ENCODE measurements around the gene RAD54L.
"Not testable (repeated sequence)": the region's sequence is repeated elsewhere in the genome, so short reads cannot be mapped to it uniquely, and the experiment has no call there.

The RAD54L gene

DNA sequence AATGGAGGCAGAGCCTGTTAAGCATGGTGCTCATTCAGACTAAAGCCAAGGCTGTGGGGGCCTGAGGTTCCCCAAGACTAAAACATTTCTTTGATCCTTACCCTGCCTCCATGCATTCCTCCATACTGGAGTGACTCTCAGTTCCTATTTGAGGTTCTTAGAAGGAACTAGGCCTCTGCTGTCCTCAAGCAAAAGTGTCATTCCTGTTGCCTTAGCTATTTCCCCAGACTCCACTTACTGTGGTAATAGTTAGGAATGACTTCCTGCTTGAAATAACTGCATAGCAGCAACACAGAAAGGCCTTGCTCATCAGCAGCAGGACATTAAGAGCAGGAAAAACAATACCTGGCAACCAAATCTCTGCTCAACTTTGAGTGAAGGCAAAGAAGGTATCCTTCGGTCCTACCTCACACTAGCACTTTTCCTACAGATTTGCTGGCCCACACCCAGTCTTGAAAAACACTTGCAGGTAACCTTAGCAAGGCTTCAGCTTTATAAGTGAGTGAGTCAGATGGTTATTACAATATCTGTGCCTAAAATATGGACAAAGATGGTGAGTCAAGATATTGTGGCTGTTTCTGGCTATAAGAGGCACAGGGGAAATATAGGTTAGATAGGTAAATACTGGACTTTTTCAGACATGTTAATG is 41.0 kb downstream of the RAD54L start:
- no peak for DNase-seq

DNA sequence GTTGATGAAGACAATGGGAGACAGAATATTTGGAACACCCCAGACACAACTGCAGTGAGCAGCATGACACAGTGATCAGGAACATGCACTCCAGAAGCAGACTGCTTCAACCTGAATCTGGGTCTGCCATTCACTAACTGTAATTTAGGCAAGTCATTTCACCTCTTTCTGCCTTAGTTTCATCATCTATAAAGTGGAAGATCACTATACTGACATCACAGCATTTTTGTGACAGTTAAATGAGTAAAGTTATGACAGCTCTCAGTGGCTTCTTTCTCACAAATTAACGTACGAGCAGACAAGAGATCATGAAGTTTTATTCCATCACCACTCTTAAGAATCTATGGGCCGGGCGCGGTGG is 41.6 kb downstream of the RAD54L start:
- no peak for DNase-seq

- no peak for DNase-seq
These were observed 42.4 kb downstream of the RAD54L start for GRCh38 chr1:46289976-46290375.

GRCh38 chr1:46295306-46295705 is 47.7 kb downstream of the RAD54L start:
- no peak for DNase-seq

DNA sequence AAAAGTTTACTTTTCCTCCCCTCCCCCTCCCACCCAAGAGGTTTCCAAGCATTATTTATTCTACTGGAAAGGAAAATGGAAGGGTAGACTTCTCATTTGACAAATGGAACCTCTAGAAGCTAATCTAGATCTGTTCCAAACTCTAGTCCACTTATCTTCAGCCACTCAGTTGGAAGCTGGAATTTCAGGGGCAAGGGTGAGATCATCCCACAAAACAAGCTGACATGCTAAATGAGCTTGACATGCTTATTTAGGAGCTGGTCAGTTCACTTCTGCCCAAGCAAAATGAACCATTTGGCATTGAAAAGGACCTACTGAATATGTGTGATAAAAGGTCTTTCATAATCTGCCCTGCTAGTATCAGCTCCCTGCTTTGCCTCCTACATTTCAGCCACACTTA is 50.8 kb downstream of the RAD54L start:
- peak; percentile 55 for DNase-seq

- DNase-seq, result no peak
These were observed 53.3 kb downstream of the RAD54L start for GRCh38 chr1:46300673-46301405.

DNA sequence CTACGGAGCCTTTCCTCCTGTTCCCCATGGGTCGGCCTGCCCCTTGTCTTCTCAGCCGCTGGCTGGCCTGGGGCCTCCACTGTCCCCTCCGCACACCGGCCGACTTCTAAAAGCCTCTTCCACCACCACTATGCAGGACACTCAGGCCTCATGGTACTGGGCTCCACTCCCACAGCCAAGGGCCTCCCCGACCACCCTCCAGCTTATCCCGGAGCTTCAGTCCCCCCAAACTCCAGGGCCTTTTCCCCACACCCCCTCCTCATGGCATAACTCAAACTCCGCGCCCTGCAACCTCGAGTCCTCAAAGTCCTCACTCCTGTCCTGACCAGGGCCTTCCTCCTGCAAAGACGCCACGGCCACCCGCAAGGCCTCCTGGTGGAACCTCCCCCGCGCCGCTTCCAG is 53.8 kb downstream of the RAD54L start:
- peak; percentile 58 for DNase-seq

GRCh38 chr1:46301808-46302640 is 54.5 kb downstream of the RAD54L start:
- peak; percentile 75 for DNase-seq

GRCh38 chr1:46302641-46303037 is 55.1 kb downstream of the RAD54L start:
- DNase-seq, result peak; percentile 64

- peak; percentile 98 for DNase-seq
These were observed 55.7 kb downstream of the RAD54L start, which contains the start of the genes LRRC41 and UQCRH for GRCh38 chr1:46303038-46303871. LRRC41 (minus strand) TSS chr1:46303616; CDS start chr1:46303322, 294 bp downstream. UQCRH (plus strand) TSS chr1:46303698; CDS start chr1:46303767, 69 bp downstream.

- no peak for DNase-seq
These were observed 56.3 kb downstream of the RAD54L start for GRCh38 chr1:46303872-46304326.

DNA sequence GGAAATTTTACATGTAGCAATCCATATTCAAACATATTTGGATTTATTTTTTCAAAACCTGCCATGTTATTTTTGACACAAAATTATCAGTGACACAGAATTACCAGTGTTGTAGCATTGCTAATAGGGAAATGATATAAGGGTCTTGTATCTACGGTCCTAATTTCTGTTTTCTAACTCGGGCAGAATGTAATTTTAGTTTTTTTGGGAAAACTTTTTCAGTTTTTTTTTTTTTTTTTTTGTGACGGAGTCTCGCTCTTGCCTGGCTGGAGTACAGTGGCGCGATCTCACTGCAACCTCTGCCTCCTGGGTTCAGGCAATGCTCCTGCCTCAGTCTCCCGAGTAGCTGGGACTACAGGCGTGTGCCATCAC is 58.6 kb downstream of the RAD54L start:
- DNase-seq, result no peak

- DNase-seq, result no peak
These were observed 62.0 kb downstream of the RAD54L start for GRCh38 chr1:46309401-46310159.

DNA sequence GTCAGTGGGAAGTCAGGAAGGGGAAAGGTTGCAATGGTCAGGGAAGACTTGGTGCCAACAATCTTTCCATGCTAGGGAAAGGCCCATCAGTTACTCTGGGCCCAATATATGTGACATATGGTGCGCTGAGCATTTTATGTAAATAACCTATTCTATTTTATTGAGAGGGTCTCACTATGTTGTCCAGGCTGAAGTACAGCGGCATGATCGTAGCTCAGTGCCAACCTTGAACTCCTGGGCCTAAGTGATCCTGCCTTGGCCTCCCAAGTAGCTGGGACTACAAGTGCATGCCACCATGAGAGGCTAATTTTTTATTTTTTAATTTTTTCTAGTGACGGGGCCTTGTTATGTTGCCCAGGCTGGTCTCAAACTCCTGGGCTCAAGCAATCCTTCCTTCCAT is 62.8 kb downstream of the RAD54L start:
- DNase-seq, result no peak

DNA sequence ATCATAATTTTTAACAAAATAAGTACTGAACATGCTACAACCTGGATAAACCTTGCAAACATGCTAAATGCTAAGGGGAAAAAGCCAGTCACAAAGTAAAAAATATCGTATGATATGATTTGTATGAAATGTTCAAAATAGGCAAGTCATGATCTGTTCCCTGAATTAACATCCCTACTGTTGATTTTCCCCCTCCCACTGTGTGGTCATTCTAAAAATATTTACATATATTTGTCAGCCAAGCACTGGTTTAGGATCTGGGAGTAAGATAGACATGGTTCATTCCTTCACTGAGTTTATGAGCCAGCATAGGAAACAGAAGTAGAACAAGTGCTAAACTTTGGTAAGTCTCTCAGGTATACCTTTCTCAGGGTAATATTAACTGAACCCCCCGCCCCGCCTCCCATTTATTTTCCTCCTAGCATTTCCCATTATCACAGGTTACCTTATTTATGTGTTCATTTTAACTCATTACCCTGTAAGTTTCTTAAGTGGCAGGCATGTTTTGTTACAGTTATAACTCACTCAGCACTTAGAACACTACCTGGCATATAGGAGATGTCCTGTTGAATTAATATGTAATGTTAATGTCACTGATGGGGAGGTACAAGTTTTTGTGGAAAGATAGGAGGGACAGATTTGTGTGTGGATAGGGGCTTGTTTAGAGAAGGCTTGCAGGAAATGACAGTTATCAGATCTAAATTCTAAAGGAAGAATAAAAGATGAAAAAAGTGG is 68.3 kb downstream of the RAD54L start:
- DNase-seq, result no peak

GRCh38 chr1:46317323-46317722 is 69.8 kb downstream of the RAD54L start:
- DNase-seq, result no peak

DNA sequence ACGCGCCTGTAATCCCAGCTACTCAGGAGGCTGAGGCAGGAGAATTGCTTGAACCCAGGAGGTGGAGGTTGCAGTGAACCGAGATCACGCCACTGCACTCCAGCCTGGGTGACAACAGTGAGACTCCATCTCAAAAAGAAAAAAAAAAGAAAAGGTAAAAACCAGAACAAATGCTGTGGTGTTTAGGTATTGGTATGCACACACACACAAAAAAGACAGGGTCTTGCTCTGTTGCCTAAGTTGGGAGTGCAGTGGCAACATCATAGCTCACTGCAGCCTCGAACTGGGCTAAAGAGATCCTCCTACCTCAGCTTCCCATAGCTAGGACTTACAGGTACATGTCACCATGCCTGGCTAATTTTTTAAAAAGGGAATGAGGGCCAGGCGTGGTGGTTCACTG is 71.7 kb downstream of the RAD54L start:
- DNase-seq, result not testable (repeated sequence)

GRCh38 chr1:46319960-46320914 is 72.7 kb downstream of the RAD54L start:
- not testable (repeated sequence) for DNase-seq

DNA sequence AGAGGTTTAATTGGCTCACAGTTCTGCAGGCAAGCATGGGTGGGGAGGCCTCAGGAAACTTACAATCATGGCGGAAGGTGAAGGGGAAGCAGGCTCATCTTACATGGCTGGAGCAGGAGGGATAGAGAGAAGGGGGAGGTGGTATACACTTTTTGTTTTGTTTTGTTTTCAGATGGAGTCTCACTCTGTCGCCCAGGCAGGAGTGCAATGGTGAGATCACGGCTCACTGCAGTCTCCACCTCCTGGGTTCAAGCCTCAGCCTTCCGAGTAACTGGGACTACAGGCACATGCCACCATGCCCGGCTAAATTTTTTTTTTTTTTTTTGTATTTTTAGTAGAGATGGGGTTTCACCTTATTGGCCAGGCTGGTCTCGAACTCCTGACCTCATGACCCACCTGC is 74.6 kb downstream of the RAD54L start:
- not testable (repeated sequence) for DNase-seq

Data from islet precursor cell (in vitro differentiated cells).